Liver (tissue), 9 donors: Measurements from ENCODE around the gene PLEKHA8. TPM values are rescaled to one million over a fixed set of nuclear protein-coding genes. Genes with fewer than 3 reads are reported as not detected.

Source experiments
- DNase-seq: peaks from one replicate; pipeline ENCODE4 v3.0.0-alpha.2; 2017; ENCODE audit warnings: low spot score
- H3K27ac ChIP-seq, 2 donors: one replicate each; pipeline ENCODE4 v1.7.0; 2013; ENCODE audit warnings: inconsistent platforms in 2 of 2, low read length in 2 of 2, control low read depth in 1 of 2, low read depth in 1 of 2, mild to moderate bottlenecking in 1 of 2
- H3K27me3 ChIP-seq, 4 donors: one replicate each; pipeline versions ENCODE4 v1.6.1 to v1.7.0; 2013; ENCODE audit warnings: low read length in 3 of 4, inconsistent platforms in 1 of 4, mild to moderate bottlenecking in 1 of 4, moderate library complexity in 1 of 4; ENCODE audit not compliant: control insufficient read depth in 4 of 4, insufficient read depth in 4 of 4
- H3K36me3 ChIP-seq, 4 donors: one replicate each; pipeline versions ENCODE4 v1.6.1 to v1.7.0; 2013; ENCODE audit warnings: low read length in 3 of 4, mild to moderate bottlenecking in 3 of 4, low read depth in 1 of 4, moderate library complexity in 1 of 4; ENCODE audit not compliant: control insufficient read depth in 4 of 4, insufficient read depth in 3 of 4
- H3K4me1 ChIP-seq, 4 donors: one replicate each; pipeline versions ENCODE4 v1.6.1 to v1.7.0; 2013; ENCODE audit warnings: low read length in 3 of 4, mild to moderate bottlenecking in 3 of 4, moderate library complexity in 1 of 4; ENCODE audit not compliant: control insufficient read depth in 4 of 4, insufficient read depth in 4 of 4
- H3K4me3 ChIP-seq, 3 donors: one replicate each; pipeline versions ENCODE4 v1.6.1 to v1.7.0; 2013; ENCODE audit warnings: low read length in 3 of 3, control low read depth in 1 of 3, low read depth in 1 of 3, mild to moderate bottlenecking in 1 of 3
- H3K9ac ChIP-seq, 2 donors: one replicate each; pipeline ENCODE4 v1.7.0; 2013; ENCODE audit warnings: low read length in 2 of 2, mild to moderate bottlenecking in 2 of 2, moderate library complexity in 2 of 2, control low read depth in 1 of 2, low read depth in 1 of 2
- H3K9me3 ChIP-seq, 4 donors: one replicate each; pipeline versions ENCODE4 v1.6.1 to v1.7.0; 2013; ENCODE audit warnings: low read length in 3 of 4; ENCODE audit not compliant: control insufficient read depth in 4 of 4
- ATF3 ChIP-seq: IDR thresholded peaks from 2 replicates; pipeline ENCODE4 v1.6.1; 2016; ENCODE audit warnings: antibody characterized with exemption
- CTCF ChIP-seq: fragments of 150-350 bp; IDR thresholded peaks from 2 replicates; pipeline ENCODE4 v1.5.1; 2017; ENCODE audit warnings: improper control_type of control experiment, low read depth, low read length; ENCODE audit not compliant: missing input control
- EGR1 ChIP-seq, 2 donors: IDR thresholded peaks; 2 replicates each; pipeline ENCODE4 v1.6.1; 2016 to 2018; ENCODE audit warnings: antibody characterized with exemption in 2 of 2, low read depth in 2 of 2
- FOXA1 ChIP-seq: IDR thresholded peaks from 2 replicates; pipeline ENCODE4 v1.6.1; 2016; ENCODE audit warnings: antibody characterized with exemption
- FOXA2 ChIP-seq: IDR thresholded peaks from 2 replicates; pipeline ENCODE4 v1.6.1; 2016; ENCODE audit warnings: antibody characterized with exemption
- GABPA ChIP-seq, 2 donors: IDR thresholded peaks in 1 of 2; conservative IDR thresholded peaks in 1 of 2; 2 replicates each; pipeline ENCODE4 v1.6.1; 2016; ENCODE audit warnings: antibody characterized with exemption in 2 of 2, mild to moderate bottlenecking in 1 of 2, moderate library complexity in 1 of 2
- HNF4A ChIP-seq, 2 donors: conservative IDR thresholded peaks; 2 replicates each; pipeline ENCODE4 v1.6.1; 2016; ENCODE audit warnings: antibody characterized with exemption in 2 of 2, mild to moderate bottlenecking in 2 of 2
- HNF4G ChIP-seq: IDR thresholded peaks from 2 replicates; pipeline ENCODE4 v1.6.1; 2016; ENCODE audit warnings: antibody characterized with exemption
- JUND ChIP-seq, 2 donors: IDR thresholded peaks; 2 replicates each; pipeline ENCODE4 v1.6.1; 2016; ENCODE audit warnings: antibody characterized with exemption in 2 of 2
- NR2F2 ChIP-seq: IDR thresholded peaks from 2 replicates; pipeline ENCODE4 v1.6.1; 2016; ENCODE audit warnings: antibody characterized with exemption
- RAD21 ChIP-seq, 2 donors: IDR thresholded peaks; 2 replicates each; pipeline ENCODE4 v1.6.1; 2016; ENCODE audit warnings: antibody characterized with exemption in 2 of 2, mild to moderate bottlenecking in 2 of 2
- REST ChIP-seq: IDR thresholded peaks from 2 replicates; pipeline ENCODE4 v1.6.1; 2016; ENCODE audit warnings: antibody characterized with exemption, mild to moderate bottlenecking
- RXRA ChIP-seq, 2 donors: IDR thresholded peaks; 2 replicates each; pipeline ENCODE4 v1.6.1; 2017 to 2018; ENCODE audit warnings: antibody characterized with exemption in 2 of 2, mild to moderate bottlenecking in 1 of 2
- SP1 ChIP-seq: IDR thresholded peaks from 2 replicates; pipeline ENCODE4 v1.6.1; 2018; ENCODE audit warnings: antibody characterized with exemption, mild to moderate bottlenecking
- TAF1 ChIP-seq: conservative IDR thresholded peaks from 2 replicates; pipeline ENCODE4 v1.6.1; 2016; ENCODE audit warnings: antibody characterized with exemption, mild to moderate bottlenecking
- YY1 ChIP-seq: IDR thresholded peaks from 2 replicates; pipeline ENCODE4 v1.6.1; 2016; ENCODE audit warnings: antibody characterized with exemption, mild to moderate bottlenecking
- WGBS: extraction: QIAGEN DNeasy Blood & Tissue Kit; methylation state at CpG from one replicate; pipeline ENCODE4 v1.1.7; 2013; 5-methylcytosine and 5-hydroxymethylcytosine counted together
- polyA plus RNA-seq, 2 donors: library from polyadenylated mRNA; stranded (reverse) in 1 of 2; unstranded in 1 of 2; fragments of 200-250 nt in 1 of 2; fragments of >200 nt in 1 of 2; fragmentation: Nextera tagmentation in 1 of 2; extraction: Ambion mirVana in 1 of 2; gene quantifications; one replicate each; pipeline versions ENCODE4 v1.2.1 to v1.2.3, GENCODE V29; 2013 to 2015
- total RNA-seq, 2 donors: library from RNA; depleted of rRNA; stranded (reverse); fragments of >200 nt; gene quantifications; one replicate each; pipeline ENCODE4 v1.2.3, GENCODE V29; 2014
- TF ChIP-seq, protein P1 (sequence below): IDR thresholded peaks from 2 replicates; pipeline ENCODE4 v1.6.1; 2016; ENCODE audit warnings: antibody characterized with exemption
- TF ChIP-seq, protein P2 (sequence below): IDR thresholded peaks from 2 replicates; pipeline ENCODE4 v1.6.1; 2016; ENCODE audit warnings: antibody characterized with exemption
- donor health status: healthy.
- donor health status: healthy.
- donor health status: healthy.
- donor health status: healthy.
- donor health status: healthy.

PLEKHA8 gene
- total and polyA plus RNA-seq, 4 donors = 1.0 to 5.4 (median 2.4) TPM

- TF ChIP-seq CTCF (no peak), HNF4A (conservative IDR thresholded peaks at IDR 0.05) (no peak)
Observed at GRCh38 chr7:29990931-29991330, 37.3 kb upstream of the PLEKHA8 start (continued).

GRCh38 chr7:29991937-29992336 lies 36.3 kb upstream of the PLEKHA8 start:
- Histone ChIP-seq H3K4me1 (peaks cover 0 to 8% (median 4%) of the 10 kb centered on the region in 4 donors), H3K9me3 (peaks cover 1 to 20% (median 13%) of the 10 kb centered on the region in 4 donors), H3K9ac (no peak overlapping the region), H3K36me3 (no peaks in the 10 kb centered on the region), H3K4me3 (no peak overlapping the region), H3K27ac (no peak overlapping the region), H3K27me3 (peaks cover 0 to 7% (median 4%) of the 10 kb centered on the region in 4 donors)
- no peak for DNase-seq
- 92% methylated on average over 5 of the region's 5 CpGs for WGBS
- TF ChIP-seq YY1 = no peak
- TF ChIP-seq REST = no peak
- no peak for TF ChIP-seq CTCF
- no peak for TF ChIP-seq FOXA1
- TF ChIP-seq TAF1 = no peak
- no peak for TF ChIP-seq EGR1 (IDR thresholded peaks at IDR 0.05; ENCODE audit: low read depth in 2 of 2)
- TF ChIP-seq ATF3 = no peak
- no peak for TF ChIP-seq JUND (IDR thresholded peaks at IDR 0.05)
- TF ChIP-seq SP1 = no peak
- no peak for TF ChIP-seq FOXA2
- no peak for TF ChIP-seq RAD21 (IDR thresholded peaks at IDR 0.05)
- TF ChIP-seq NR2F2 = no peak
- TF ChIP-seq, protein P1, sequence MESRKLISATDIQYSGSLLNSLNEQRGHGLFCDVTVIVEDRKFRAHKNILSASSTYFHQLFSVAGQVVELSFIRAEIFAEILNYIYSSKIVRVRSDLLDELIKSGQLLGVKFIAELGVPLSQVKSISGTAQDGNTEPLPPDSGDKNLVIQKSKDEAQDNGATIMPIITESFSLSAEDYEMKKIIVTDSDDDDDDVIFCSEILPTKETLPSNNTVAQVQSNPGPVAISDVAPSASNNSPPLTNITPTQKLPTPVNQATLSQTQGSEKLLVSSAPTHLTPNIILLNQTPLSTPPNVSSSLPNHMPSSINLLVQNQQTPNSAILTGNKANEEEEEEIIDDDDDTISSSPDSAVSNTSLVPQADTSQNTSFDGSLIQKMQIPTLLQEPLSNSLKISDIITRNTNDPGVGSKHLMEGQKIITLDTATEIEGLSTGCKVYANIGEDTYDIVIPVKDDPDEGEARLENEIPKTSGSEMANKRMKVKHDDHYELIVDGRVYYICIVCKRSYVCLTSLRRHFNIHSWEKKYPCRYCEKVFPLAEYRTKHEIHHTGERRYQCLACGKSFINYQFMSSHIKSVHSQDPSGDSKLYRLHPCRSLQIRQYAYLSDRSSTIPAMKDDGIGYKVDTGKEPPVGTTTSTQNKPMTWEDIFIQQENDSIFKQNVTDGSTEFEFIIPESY = no peak
- no peak for TF ChIP-seq HNF4A (conservative IDR thresholded peaks at IDR 0.05)
- TF ChIP-seq, protein P2, sequence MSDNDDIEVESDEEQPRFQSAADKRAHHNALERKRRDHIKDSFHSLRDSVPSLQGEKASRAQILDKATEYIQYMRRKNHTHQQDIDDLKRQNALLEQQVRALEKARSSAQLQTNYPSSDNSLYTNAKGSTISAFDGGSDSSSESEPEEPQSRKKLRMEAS = no peak
- TF ChIP-seq GABPA (IDR thresholded peaks at IDR 0.05 in 1 of 2, conservative IDR thresholded peaks at IDR 0.05 in 1 of 2) = no peak
- no peak for TF ChIP-seq HNF4G
- no peak for TF ChIP-seq RXRA (IDR thresholded peaks at IDR 0.05)
